Germinal center (tissue), 1 donor: ENCODE results near the gene RABGGTA.

ENCODE experiments used
- DNase-seq: peaks from one replicate; pipeline ENCODE4 v3.0.0; 2012; ENCODE audit warnings: mixed read lengths, low spot score

The RABGGTA gene

GRCh38 chr14:24216345-24216699 is 55.1 kb downstream of the RABGGTA start:
- DNase-seq, result no peak
